Prostate gland (tissue), 2 donors: ENCODE data around the gene IL36A.

Experiments
- CTCF ChIP-seq, 4 experiments: fragments of 200-600 bp in 2 of 4; fragments of 450-650 bp in 2 of 4; sonication (generic) in 2 of 4; IDR thresholded peaks; 1 replicate in 3 of 4; 2 replicates in 1 of 4; pipeline ENCODE4 v1.5.1; 2016 to 2019; ENCODE audit warnings: antibody characterized with exemption in 4 of 4, mild to moderate bottlenecking in 2 of 4, moderate library complexity in 2 of 4
- POLR2A ChIP-seq: fragments of 450-650 bp; IDR thresholded peaks from one replicate; pipeline ENCODE4 v1.6.1; 2016; ENCODE audit warnings: antibody characterized with exemption, mild to moderate bottlenecking
- POLR2AphosphoS5 ChIP-seq: sonication (generic); formaldehyde crosslinking; IDR thresholded peaks from one replicate; pipeline ENCODE4 v1.6.1; 2017; ENCODE audit warnings: antibody characterized with exemption

DNA sequence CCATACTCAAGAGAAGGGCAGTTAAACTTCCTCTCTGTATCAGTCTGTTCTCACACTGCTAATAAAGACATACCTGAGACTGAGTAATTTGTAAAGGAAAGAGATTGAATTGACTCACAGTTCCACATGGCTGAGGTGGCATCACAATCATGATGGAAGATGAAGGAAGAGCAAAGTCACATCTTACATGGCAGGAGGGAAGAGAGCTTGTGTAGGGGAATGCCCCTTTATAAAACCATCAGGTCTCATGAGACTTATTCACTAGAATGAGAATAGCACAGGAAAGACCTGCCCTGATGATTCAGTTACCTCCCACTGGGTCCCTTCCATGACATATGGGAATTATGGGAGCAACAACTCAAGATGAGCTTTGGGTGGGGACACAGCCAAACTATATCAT lies 48.8 kb downstream of the IL36A start:
- no peak for TF ChIP-seq CTCF (IDR thresholded peaks at IDR 0.05)
- no peak for TF ChIP-seq POLR2AphosphoS5
- TF ChIP-seq POLR2A, result no peak
